ENCODE measurements around the gene KLHL17.

DNA sequence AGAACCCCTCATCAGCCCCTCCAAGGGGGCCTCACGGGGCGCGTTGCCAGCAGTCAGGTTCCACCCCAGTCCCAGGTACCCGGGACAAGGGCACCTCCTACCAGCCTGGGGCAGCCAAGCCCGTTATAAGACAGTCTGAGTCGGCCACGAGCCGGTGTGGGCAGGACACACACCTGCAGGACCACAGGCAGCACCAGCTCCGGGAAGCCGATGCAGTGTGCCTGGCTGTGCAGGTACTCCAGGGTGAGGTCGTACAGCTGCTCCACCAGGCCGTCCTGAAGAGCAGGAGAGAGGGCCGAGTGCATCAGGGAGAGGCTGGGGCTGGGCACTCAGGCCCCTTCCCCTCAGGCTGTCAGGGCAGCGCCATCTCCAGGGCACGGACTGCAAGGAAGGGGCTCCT is 12.4 kb upstream of the KLHL17 start:
- no peak for TF ChIP-seq POLR2AphosphoS5 (IDR thresholded peaks at IDR 0.05; ENCODE audit: borderline replicate concordance, low read depth, low read length)
- no peak for TF ChIP-seq EZH2 (IDR thresholded peaks at IDR 0.05)
